Peyer's patch (tissue), 4 donors: ENCODE measurements around the gene USP50. TPM values are rescaled to one million over a fixed set of nuclear protein-coding genes. Genes with fewer than 3 reads are reported as not detected.

ENCODE experiments used
- DNase-seq, 3 donors: peaks; one replicate each; pipeline ENCODE4 v3.0.0-alpha.2; 2017 to 2019
- H3K27ac ChIP-seq, 4 donors: fragments of 200-600 bp; sonication (generic); one replicate each; pipeline ENCODE4 v1.5.1; 2016 to 2019
- H3K27me3 ChIP-seq, 2 donors: fragments of 200-600 bp; sonication (generic); one replicate each; pipeline ENCODE4 v1.5.1; 2019
- H3K36me3 ChIP-seq, 3 donors: fragments of 200-600 bp; sonication (generic); one replicate each; pipeline ENCODE4 v1.5.1; 2016 to 2019
- H3K4me1 ChIP-seq, 4 donors: fragments of 200-600 bp; sonication (generic); one replicate each; pipeline ENCODE4 v1.5.1; 2016 to 2019
- H3K4me3 ChIP-seq, 4 donors: fragments of 200-600 bp; sonication (generic); 1 replicate in 3 of 4; 2 replicates in 1 of 4; pipeline ENCODE4 v1.5.1; 2016 to 2019; ENCODE audit warnings: mild to moderate bottlenecking in 1 of 4
- H3K9me3 ChIP-seq, 4 donors: fragments of 200-600 bp; sonication (generic); one replicate each; pipeline ENCODE4 v1.5.1; 2016 to 2019; ENCODE audit warnings: mild to moderate bottlenecking in 1 of 4
- CTCF ChIP-seq, 6 experiments: fragments of 450-650 bp in 4 of 6; fragments of 200-600 bp in 2 of 6; sonication (generic) in 1 of 6; IDR thresholded peaks; one replicate each; pipeline ENCODE4 v1.5.1; 2017 to 2019; ENCODE audit warnings: antibody characterized with exemption in 6 of 6, mild to moderate bottlenecking in 3 of 6, moderate library complexity in 1 of 6
- POLR2A ChIP-seq, 2 donors: fragments of 450-650 bp; IDR thresholded peaks; one replicate each; pipeline ENCODE4 v1.5.1; 2017; ENCODE audit warnings: antibody characterized with exemption in 2 of 2, mild to moderate bottlenecking in 2 of 2, moderate library complexity in 2 of 2
- total RNA-seq, 4 donors: library from RNA; depleted of rRNA; stranded (reverse); fragments of >200 nt; gene quantifications; one replicate each; pipeline ENCODE4 v1.1.0, GENCODE V29; 2016

USP50 gene
- total RNA-seq, 4 donors from 2014 or later = not detected

- Histone ChIP-seq H3K4me1 (no peaks in the 10 kb centered on the region), H3K36me3 (peaks cover 0 to 57% (median 0%) of the 10 kb centered on the region in 3 donors), H3K9me3 (no peaks in the 10 kb centered on the region), H3K27ac (no peak overlapping the region), H3K27me3 (no peaks in the 10 kb centered on the region), H3K4me3 (no peak overlapping the region)
- TF ChIP-seq CTCF (IDR thresholded peaks at IDR 0.05) = no peak
- TF ChIP-seq POLR2A (IDR thresholded peaks at IDR 0.05) = no peak
- no peak for DNase-seq
Measured at GRCh38 chr15:50563756-50564155, 17.3 kb upstream of the USP50 start.

GRCh38 chr15:50562735-50563640 lies 16.5 kb upstream of the USP50 start:
- Histone ChIP-seq H3K27ac (no peak overlapping the region), H3K36me3 (peaks cover 0 to 50% (median 0%) of the 10 kb centered on the region in 3 donors), H3K4me3 (no peak overlapping the region), H3K27me3 (no peaks in the 10 kb centered on the region), H3K9me3 (no peaks in the 10 kb centered on the region), H3K4me1 (no peaks in the 10 kb centered on the region)
- DNase-seq = no peak
- no peak for TF ChIP-seq CTCF (IDR thresholded peaks at IDR 0.05)

GRCh38 chr15:50558012-50558411 lies 11.5 kb upstream of the USP50 start:
- TF ChIP-seq POLR2A (IDR thresholded peaks at IDR 0.05) (no peak), CTCF (IDR thresholded peaks at IDR 0.05) (no peak)
- no peaks in the 10 kb centered on the region for H3K4me1 ChIP-seq
- H3K36me3 ChIP-seq = peaks cover 0 to 25% (median 0%) of the 10 kb centered on the region in 3 donors
- no peak overlapping the region for H3K27ac ChIP-seq
- no peaks in the 10 kb centered on the region for H3K27me3 ChIP-seq
- no peak overlapping the region for H3K4me3 ChIP-seq
- DNase-seq = no peak
- no peaks in the 10 kb centered on the region for H3K9me3 ChIP-seq

- H3K36me3 ChIP-seq = peaks cover 0 to 16% (median 0%) of the 10 kb centered on the region in 3 donors
- no peak overlapping the region for H3K4me3 ChIP-seq
- H3K9me3 ChIP-seq = no peaks in the 10 kb centered on the region
- H3K27ac ChIP-seq = no peak overlapping the region
- no peaks in the 10 kb centered on the region for H3K4me1 ChIP-seq
- no peaks in the 10 kb centered on the region for H3K27me3 ChIP-seq
- TF ChIP-seq POLR2A (IDR thresholded peaks at IDR 0.05) (no peak), CTCF (IDR thresholded peaks at IDR 0.05) (no peak)
- no peak for DNase-seq
Measured at GRCh38 chr15:50556642-50557371, 10.3 kb upstream of the USP50 start.

- Histone ChIP-seq H3K27me3 (no peaks in the 10 kb centered on the region), H3K9me3 (no peaks in the 10 kb centered on the region), H3K4me1 (no peaks in the 10 kb centered on the region), H3K36me3 (no peaks in the 10 kb centered on the region), H3K4me3 (no peak overlapping the region), H3K27ac (no peak overlapping the region)
- no peak for TF ChIP-seq CTCF (IDR thresholded peaks at IDR 0.05)
- TF ChIP-seq POLR2A (IDR thresholded peaks at IDR 0.05) = no peak
- DNase-seq = no peak
Measured at GRCh38 chr15:50552238-50552637, 5.8 kb upstream of the USP50 start.
